Activated naive CD4-positive, alpha-beta T cell treated with anti-CD3 and anti-CD28 coated beads for 36 hours (primary cell): ENCODE results near the gene FHIT. TPM values are rescaled to one million over a fixed set of nuclear protein-coding genes. Genes with fewer than 3 reads are reported as not detected.

Experiments
- CTCF ChIA-PET: fragments of 350-600 bp; sonication (Branson Sonifier 250); formaldehyde crosslinking; loops from one replicate; lab custom pipeline; 2021; ENCODE audit warnings: antibody characterized with exemption; lab: Charles Lee
- DNase-seq: peaks from one replicate; pipeline ENCODE4 v3.0.0-alpha.2; 2020
- H3K27ac Mint-ChIP-seq: one replicate; pipeline ENCODE4 v1.8.0; 2021; ENCODE audit warnings: mild to moderate bottlenecking, mixed read lengths
- H3K27me3 Mint-ChIP-seq: one replicate; pipeline ENCODE4 v1.8.0; 2021; ENCODE audit warnings: low read depth, mixed read lengths
- H3K36me3 Mint-ChIP-seq: one replicate; pipeline ENCODE4 v1.8.0; 2021; ENCODE audit warnings: low read depth, mixed read lengths
- H3K4me1 Mint-ChIP-seq: one replicate; pipeline ENCODE4 v1.8.0; 2021; ENCODE audit warnings: low read depth, mixed read lengths
- H3K4me3 Mint-ChIP-seq: one replicate; pipeline ENCODE4 v1.8.0; 2021; ENCODE audit warnings: mild to moderate bottlenecking, moderate library complexity, mixed read lengths
- H3K9me3 Mint-ChIP-seq: one replicate; pipeline ENCODE4 v1.8.0; 2021; ENCODE audit warnings: mixed read lengths
- intact Hi-C: fragments of 100-400 bp; cut with micrococcal nuclease; formaldehyde crosslinking; loops from one replicate; pipeline ENCODE4 v1.15.1; 2023
- total RNA-seq, 2 experiments: library from RNA; stranded (reverse); gene quantifications; one replicate each; pipeline ENCODE4 v1.2.3, GENCODE V29; 2021

FHIT gene
- total RNA-seq, 2 experiments from 2014 or later, result 20.2 to 22.7 TPM

DNA sequence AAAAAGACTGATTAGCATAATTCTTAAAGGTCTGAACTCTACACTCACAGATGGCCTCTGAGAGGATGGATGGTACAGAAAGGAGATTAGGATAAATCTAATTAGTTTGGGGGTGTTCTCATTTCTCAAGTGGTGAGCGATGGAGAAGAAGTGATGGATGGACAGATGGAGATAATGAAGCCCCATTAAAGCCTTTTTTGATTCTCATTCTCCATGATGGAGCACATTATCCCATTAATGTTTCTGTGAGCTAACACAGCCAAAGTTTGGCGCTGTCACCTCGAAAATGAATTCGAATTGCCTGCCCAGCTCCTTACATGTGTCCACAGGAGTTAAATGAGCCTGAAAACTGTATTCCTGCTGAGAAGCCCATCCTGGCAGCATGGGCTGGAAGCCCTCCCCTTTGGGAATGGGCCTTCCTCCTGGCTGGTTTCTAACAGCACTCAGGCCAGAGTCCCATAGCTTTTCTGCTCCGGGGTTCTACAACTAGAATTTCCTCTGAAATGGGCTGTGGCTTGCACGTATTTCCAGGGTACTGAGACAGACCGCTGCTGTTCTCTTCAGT is 1475.4 kb downstream of the FHIT start:
- Mint-ChIP-seq H3K36me3 (peaks cover 8% of the 10 kb centered on the region), H3K9me3 (no peaks in the 10 kb centered on the region), H3K4me3 (no peak overlapping the region), H3K27me3 (no peaks in the 10 kb centered on the region), H3K4me1 (peaks cover 57% of the 10 kb centered on the region), H3K27ac (no peak overlapping the region)
- CTCF ChIA-PET, result no interaction called here
- intact Hi-C loops, result no loop called here
- no peak for DNase-seq

DNA sequence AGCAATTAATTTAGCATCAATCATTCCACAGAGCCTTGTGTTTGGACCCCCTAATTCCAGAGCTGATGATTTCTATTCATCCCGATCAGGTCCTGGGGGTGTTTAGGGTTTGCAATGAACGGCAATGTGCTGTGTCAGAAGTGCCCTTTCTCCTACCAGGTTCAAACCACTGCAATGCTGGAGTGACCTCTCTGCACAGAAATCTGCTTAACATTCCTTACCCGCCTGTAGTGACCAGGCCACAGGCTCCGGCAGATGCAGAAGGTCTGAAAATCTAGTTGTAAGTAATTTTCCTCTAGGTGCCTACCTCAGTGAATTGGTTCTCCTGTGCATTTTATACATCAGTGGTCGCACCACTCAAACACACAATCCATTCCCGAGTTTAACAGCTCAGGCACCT is 1476.1 kb downstream of the FHIT start:
- intact Hi-C loops, result no loop called here
- H3K27ac Mint-ChIP-seq, result no peak overlapping the region
- H3K9me3 Mint-ChIP-seq, result no peaks in the 10 kb centered on the region
- DNase-seq, result no peak
- H3K4me3 Mint-ChIP-seq, result no peak overlapping the region
- CTCF ChIA-PET, result no interaction called here
- H3K4me1 Mint-ChIP-seq, result peaks cover 57% of the 10 kb centered on the region
- peaks cover 5% of the 10 kb centered on the region for H3K36me3 Mint-ChIP-seq
- H3K27me3 Mint-ChIP-seq, result no peaks in the 10 kb centered on the region

DNA sequence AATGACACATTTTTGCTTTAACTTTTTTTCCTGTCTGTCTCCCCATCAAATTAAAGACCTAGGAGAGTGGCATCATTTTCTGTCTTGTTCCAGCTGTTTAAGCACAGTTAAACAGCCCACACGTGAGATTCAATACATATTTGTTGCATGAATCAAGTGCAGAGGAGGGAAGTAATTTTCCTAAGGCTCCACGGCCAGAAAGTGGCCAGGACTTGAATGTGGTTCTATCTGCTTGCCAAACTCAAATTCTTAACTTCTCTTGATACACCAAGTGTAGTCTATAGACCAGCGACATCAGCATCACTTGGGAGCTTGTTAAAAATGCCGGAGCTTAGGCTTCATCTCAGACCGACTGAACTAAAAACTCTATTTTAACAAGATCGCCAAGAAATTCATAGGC is 1476.6 kb downstream of the FHIT start:
- CTCF ChIA-PET, result no interaction called here
- no peaks in the 10 kb centered on the region for H3K27me3 Mint-ChIP-seq
- H3K4me3 Mint-ChIP-seq, result no peak overlapping the region
- H3K27ac Mint-ChIP-seq, result no peak overlapping the region
- no peak for DNase-seq
- H3K4me1 Mint-ChIP-seq, result peaks cover 57% of the 10 kb centered on the region
- no peaks in the 10 kb centered on the region for H3K9me3 Mint-ChIP-seq
- H3K36me3 Mint-ChIP-seq, result peaks cover 5% of the 10 kb centered on the region
- intact Hi-C loops, result loop anchor here (5.0 kb wide), 2 partner anchors 68 to 347 kb away; no protein-coding TSS in a partner anchor

DNA sequence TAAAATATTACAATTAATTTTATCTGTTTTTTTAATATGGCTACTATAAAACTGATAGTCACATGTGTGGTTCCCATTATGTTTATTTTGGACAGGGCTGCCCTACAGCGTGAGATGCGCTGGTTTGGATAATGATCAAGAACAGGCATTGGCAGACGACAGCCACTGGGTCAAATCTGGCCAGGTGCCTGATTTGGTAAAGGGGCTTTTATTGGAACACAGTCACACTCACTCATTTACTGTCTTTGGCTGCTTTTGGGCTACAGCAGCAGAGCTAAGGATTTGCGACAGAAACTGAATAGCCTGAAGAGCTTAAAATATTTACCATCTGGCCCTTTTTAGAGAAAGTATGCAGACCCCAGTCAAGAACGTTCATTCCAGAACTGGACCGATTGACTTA is 1477.3 kb downstream of the FHIT start:
- Mint-ChIP-seq H3K9me3 (no peaks in the 10 kb centered on the region), H3K27ac (no peak overlapping the region), H3K4me3 (no peak overlapping the region), H3K4me1 (peaks cover 55% of the 10 kb centered on the region), H3K36me3 (no peaks in the 10 kb centered on the region), H3K27me3 (no peaks in the 10 kb centered on the region)
- intact Hi-C loops, result loop anchor here (5.0 kb wide), 2 partner anchors 68 to 347 kb away; no protein-coding TSS in a partner anchor
- DNase-seq, result no peak
- CTCF ChIA-PET, result no interaction called here

DNA sequence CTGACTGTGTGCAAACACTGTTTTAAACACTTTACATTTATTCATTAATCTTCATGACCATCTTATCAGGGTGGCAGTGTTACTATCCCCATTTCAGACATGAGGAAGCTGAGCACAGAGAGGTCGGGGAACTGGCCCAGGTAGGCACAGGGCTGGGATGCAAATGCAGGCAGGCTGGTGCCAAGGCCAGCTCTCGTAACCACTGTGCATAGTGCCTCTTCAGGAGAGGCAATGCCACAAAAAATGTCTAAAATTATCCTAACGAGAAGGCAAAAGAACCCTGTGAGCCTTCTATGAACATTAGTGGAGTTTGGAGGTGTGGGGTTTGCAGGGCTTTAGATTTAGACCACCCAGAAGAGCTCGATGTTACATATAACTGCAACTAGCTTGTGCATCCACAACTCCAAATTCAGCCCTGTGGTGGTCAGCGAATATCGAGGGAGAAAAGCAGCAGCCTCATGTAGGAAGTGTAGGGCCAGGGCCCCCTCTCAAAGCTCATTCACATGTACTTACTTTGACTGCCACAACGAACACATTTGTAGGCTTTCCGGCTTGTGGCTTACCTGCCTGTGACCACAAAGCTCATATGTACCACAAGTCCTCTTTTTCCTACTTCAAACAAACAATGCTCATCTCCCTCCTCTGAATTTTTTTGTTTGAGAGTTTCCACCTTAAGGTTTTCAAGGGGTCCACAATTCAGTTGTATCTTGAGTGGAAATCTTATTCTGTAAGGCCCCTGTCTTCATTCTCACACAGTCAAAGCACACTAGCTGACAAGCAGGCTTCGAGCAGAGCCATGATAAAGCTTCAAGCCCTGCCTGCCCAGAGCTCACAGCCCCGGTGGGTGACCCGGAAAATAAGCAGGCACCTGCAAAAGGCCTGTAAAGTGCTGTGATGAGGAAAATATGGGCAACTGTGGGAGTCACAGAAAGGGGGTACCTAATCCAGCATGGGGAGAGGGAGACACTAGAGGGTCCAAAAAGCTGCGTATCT is 1478.5 kb downstream of the FHIT start:
- Mint-ChIP-seq H3K4me3 (peak overlapping the region; percentile 7), H3K27me3 (no peaks in the 10 kb centered on the region), H3K27ac (no peak overlapping the region), H3K4me1 (peaks cover 46% of the 10 kb centered on the region), H3K9me3 (no peaks in the 10 kb centered on the region), H3K36me3 (no peaks in the 10 kb centered on the region)
- intact Hi-C loops, result loop anchor here (1.0 to 5.0 kb wide), 3 partner anchors 15 to 345 kb away; no protein-coding TSS in a partner anchor
- CTCF ChIA-PET, result interaction anchor here (0.6 to 2.1 kb wide), 6 partner anchors 9 to 85 kb away, joined by 4 to 8 read pairs (median 5); no protein-coding TSS in a partner anchor
- DNase-seq, result peak; percentile 79

DNA sequence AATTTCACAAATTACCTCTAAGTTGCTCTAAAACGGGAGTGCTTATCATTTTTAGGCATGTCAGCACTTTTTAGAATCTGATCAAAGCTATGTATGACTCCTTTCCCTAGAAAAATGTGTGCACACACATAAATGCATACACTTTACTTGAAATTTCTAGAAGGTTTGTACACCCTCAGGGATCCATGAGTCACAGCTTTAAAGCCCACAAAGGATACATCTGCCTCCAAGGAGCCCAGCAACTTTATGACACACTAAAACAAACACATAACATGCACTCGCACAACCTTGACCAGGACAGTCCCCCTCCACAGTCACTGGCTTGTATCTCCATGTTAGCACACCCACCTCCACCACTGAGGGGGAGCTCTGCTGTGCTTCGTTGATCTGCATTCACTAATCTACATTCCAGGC is 1479.5 kb downstream of the FHIT start:
- no peaks in the 10 kb centered on the region for H3K36me3 Mint-ChIP-seq

DNA sequence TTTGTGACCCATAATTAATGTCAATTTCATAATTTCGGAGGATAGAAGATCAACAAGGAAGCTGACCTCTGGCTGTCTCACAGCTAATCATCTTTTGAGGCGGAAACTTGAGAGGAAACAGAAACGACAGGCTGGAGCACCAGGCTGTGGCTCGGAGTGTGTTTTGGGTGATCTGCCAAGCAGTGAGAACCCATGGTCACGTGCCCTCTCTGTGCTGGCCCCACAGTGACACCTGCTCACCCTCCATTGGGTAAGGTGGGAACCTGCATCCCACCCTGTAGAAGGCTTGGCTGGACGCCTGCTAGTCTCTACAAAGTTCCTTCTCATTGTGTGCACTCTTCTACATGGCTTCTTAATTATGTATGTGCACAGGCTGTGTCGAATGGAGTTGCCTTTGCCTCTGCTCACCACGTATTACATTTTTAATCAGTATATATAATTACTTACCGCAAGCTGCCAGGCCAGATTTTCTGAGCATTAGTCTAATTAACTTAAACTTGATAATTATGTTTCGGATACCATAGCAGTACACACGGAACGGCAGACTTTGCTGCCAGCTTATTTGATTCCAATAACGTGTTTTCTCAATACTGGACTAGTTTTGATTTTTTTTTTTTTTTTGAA is 1482.0 kb downstream of the FHIT start:
- peaks cover 36% of the 10 kb centered on the region for H3K4me1 Mint-ChIP-seq
- no peaks in the 10 kb centered on the region for H3K27me3 Mint-ChIP-seq
- CTCF ChIA-PET, result interaction anchor here (0.7 kb wide), 2 partner anchors 101 to 258 kb away, joined by 4 to 6 read pairs; no protein-coding TSS in a partner anchor
- H3K27ac Mint-ChIP-seq, result no peak overlapping the region
- H3K9me3 Mint-ChIP-seq, result no peaks in the 10 kb centered on the region
- intact Hi-C loops, result no loop called here
- no peak for DNase-seq
- H3K36me3 Mint-ChIP-seq, result no peaks in the 10 kb centered on the region
- H3K4me3 Mint-ChIP-seq, result no peak overlapping the region

More for the DNA sequence above, 1479.5 kb downstream of the FHIT start:
- Mint-ChIP-seq H3K27ac (no peak overlapping the region), H3K4me1 (peaks cover 37% of the 10 kb centered on the region), H3K27me3 (no peaks in the 10 kb centered on the region), H3K9me3 (no peaks in the 10 kb centered on the region), H3K4me3 (no peak overlapping the region)
- no peak for DNase-seq
- intact Hi-C loops, result loop anchor here (1.0 to 5.0 kb wide), 3 partner anchors 14 to 344 kb away; no protein-coding TSS in a partner anchor
- CTCF ChIA-PET, result interaction anchor here (1.2 to 2.1 kb wide), 2 partner anchors 38 to 83 kb away, joined by 3 to 8 read pairs; no protein-coding TSS in a partner anchor

DNA sequence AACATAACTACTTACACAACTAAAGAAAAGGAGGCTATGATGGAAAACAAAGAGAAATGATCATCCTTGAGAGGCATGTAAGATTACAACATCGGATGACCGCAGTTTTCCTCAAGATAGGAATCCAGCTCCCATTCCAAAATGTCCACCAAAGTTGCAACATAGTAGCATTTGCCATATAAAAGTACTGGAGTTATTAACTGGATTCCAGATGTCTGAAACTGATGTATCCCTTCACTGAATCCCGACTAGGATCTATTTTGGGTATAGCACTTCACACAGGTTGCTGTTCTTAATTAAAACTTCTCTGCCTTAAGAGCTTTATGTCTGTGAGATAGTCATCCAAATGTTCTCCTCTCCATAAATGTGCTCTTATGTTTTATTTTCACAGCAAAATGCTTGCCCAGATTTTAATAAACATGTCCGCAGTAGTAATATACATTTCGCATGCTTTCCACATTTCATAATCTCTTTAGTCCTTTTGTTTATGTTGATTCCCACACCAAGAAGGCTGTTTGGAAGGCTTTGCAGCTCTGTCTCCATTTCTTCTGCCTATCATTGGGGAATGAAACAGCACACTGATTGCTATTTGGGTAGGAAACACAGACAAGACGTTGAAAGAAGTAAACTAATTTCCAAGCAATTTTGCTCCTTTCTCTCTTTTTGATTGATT is 1484.9 kb downstream of the FHIT start:
- Mint-ChIP-seq H3K4me1 (peaks cover 31% of the 10 kb centered on the region), H3K4me3 (no peak overlapping the region), H3K9me3 (no peaks in the 10 kb centered on the region), H3K27me3 (no peaks in the 10 kb centered on the region), H3K36me3 (no peaks in the 10 kb centered on the region), H3K27ac (no peak overlapping the region)
- intact Hi-C loops, result no loop called here
- CTCF ChIA-PET, result no interaction called here
- DNase-seq, result no peak

DNA sequence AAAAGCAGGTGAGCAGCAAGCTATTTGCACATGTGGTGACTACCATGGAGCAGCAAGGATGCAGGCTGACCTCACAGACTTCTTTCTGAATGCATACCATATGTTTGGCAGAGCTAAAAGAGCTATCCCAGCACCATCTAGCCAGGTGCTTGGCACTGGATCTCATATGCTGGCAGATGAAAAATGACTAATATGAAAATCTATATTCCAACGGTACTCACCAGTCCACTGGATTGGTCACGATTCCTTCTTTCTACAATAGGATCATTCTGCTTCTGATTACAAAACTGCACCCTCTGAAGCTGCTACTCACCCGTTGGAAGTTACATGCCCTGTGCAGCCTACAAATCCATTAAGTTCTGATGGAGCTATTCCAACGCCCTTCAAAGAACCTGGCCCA is 1487.1 kb downstream of the FHIT start:
- H3K27me3 Mint-ChIP-seq, result no peaks in the 10 kb centered on the region
- intact Hi-C loops, result no loop called here

DNA sequence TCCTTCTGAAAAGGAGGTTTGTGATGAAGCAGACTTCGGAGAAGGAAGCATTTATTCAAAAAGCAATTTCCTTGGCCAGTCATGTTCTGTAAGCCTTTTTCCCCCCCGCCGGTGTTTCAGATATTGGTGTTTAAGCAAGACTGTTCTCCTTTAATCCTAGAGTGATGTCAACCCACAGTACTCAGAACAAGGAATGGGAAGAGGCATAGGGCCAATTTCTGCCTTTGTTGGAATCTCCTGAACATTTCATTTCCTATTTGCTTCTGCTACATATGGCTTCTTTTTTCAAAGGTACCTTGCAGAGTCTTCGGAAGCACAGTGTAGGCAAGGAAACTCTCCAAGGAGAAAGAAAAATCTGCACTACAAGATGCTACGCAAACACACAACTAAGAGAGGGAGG is 1488.3 kb downstream of the FHIT start:
- Mint-ChIP-seq H3K4me3 (no peak overlapping the region), H3K27me3 (no peaks in the 10 kb centered on the region), H3K4me1 (peaks cover 64% of the 10 kb centered on the region), H3K27ac (no peak overlapping the region), H3K36me3 (no peaks in the 10 kb centered on the region), H3K9me3 (no peaks in the 10 kb centered on the region)
- DNase-seq, result no peak
- CTCF ChIA-PET, result interaction anchor here (0.7 to 1.1 kb wide), 2 partner anchors 10 to 95 kb away, joined by 4 to 5 read pairs; no protein-coding TSS in a partner anchor
- intact Hi-C loops, result no loop called here

More for the DNA sequence above, 1487.1 kb downstream of the FHIT start:
- CTCF ChIA-PET, result interaction anchor here (0.6 kb wide), 1 partner anchor 455 kb away, joined by 3 read pairs; no protein-coding TSS in a partner anchor
- DNase-seq, result no peak
- Mint-ChIP-seq H3K27ac (no peak overlapping the region), H3K4me1 (peaks cover 53% of the 10 kb centered on the region), H3K4me3 (no peak overlapping the region), H3K36me3 (no peaks in the 10 kb centered on the region), H3K9me3 (no peaks in the 10 kb centered on the region)

DNA sequence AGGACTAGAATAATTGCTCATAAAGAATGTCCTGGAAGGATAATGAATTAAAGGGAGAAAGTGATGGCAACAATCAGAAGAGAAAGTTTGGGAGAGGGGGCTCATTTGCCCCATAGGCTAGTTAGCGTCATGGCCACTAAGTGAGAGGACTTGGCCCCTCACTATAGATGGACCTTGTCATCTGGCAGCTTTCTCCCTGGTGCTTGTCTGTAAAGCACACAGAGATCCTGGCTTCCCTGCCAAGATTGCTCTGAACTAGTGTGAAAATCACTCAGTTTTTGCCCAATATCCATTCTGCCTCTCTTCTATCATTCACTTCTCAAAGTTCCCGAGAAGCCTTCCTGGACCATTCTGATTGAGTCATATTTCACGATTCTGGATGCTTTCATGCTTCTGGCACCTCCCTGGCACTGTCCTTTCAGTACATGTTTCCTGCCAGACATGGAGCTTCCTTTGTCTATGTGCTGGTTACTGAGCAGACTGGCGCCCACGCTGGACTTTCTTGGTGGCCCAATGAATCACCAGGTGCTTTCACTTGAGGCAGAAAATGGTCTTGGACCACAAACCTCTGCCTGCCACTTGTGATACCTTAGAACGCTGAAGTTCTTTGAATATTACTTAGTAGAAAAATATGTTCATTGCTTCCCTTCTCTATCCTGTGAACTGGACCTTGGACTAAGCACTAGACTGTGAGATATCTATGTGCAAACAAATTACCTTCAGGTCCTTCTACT is 1491.8 kb downstream of the FHIT start:
- peaks cover 86% of the 10 kb centered on the region for H3K4me1 Mint-ChIP-seq
- CTCF ChIA-PET, result interaction anchor here (1.0 kb wide), 1 partner anchor 13 kb away, joined by 7 read pairs; no protein-coding TSS in a partner anchor
- H3K36me3 Mint-ChIP-seq, result peaks cover 1% of the 10 kb centered on the region
- DNase-seq, result peak; percentile 55
- intact Hi-C loops, result loop anchor here (5.0 to 10.0 kb wide), 4 partner anchors 218 to 335 kb away; no protein-coding TSS in a partner anchor
- no peak overlapping the region for H3K4me3 Mint-ChIP-seq
- no peaks in the 10 kb centered on the region for H3K27me3 Mint-ChIP-seq
- no peak overlapping the region for H3K27ac Mint-ChIP-seq
- H3K9me3 Mint-ChIP-seq, result no peaks in the 10 kb centered on the region
